T-helper 2 cell treated with Interferon-gamma antibody and Interleukin-4, amounts not matched to agents 5 μg/mL and 100 μg/mL, for 36 hours (primary cell): ENCODE results near the gene NT5DC2.

Source experiments
- DNase-seq: peaks from one replicate; pipeline ENCODE4 v3.0.0; 2021; ENCODE audit warnings: low spot score
- H3K27ac Mint-ChIP-seq: one replicate; pipeline ENCODE4 v1.8.0; 2021; ENCODE audit warnings: mild to moderate bottlenecking, mixed read lengths
- H3K27me3 Mint-ChIP-seq: one replicate; pipeline ENCODE4 v1.8.0; 2021; ENCODE audit warnings: low read depth, mixed read lengths
- H3K36me3 Mint-ChIP-seq: one replicate; pipeline ENCODE4 v1.8.0; 2021; ENCODE audit warnings: low read depth, mixed read lengths
- H3K4me1 Mint-ChIP-seq: one replicate; pipeline ENCODE4 v1.8.0; 2021; ENCODE audit warnings: low read depth, mixed read lengths
- H3K4me3 Mint-ChIP-seq: one replicate; pipeline ENCODE4 v1.8.0; 2022; ENCODE audit warnings: mild to moderate bottlenecking, moderate library complexity, mixed read lengths
- H3K9me3 Mint-ChIP-seq: one replicate; pipeline ENCODE4 v1.8.0; 2021; ENCODE audit warnings: mixed read lengths

Gene NT5DC2

GRCh38 chr3:52501046-52501445 lies 32.6 kb downstream of the NT5DC2 start:
- Mint-ChIP-seq H3K4me1 (no peaks in the 10 kb centered on the region), H3K36me3 (no peaks in the 10 kb centered on the region), H3K27ac (no peak overlapping the region), H3K4me3 (no peak overlapping the region), H3K27me3 (no peaks in the 10 kb centered on the region), H3K9me3 (no peaks in the 10 kb centered on the region)
- no peak for DNase-seq

- H3K36me3 Mint-ChIP-seq: no peaks in the 10 kb centered on the region
- H3K27ac Mint-ChIP-seq: no peak overlapping the region
- no peak overlapping the region for H3K4me3 Mint-ChIP-seq
- no peaks in the 10 kb centered on the region for H3K9me3 Mint-ChIP-seq
- DNase-seq: no peak
- H3K4me1 Mint-ChIP-seq: no peaks in the 10 kb centered on the region
- H3K27me3 Mint-ChIP-seq: no peaks in the 10 kb centered on the region
These were observed 35.3 kb downstream of the NT5DC2 start for GRCh38 chr3:52498137-52499054.

- Mint-ChIP-seq H3K4me3 (no peak overlapping the region), H3K36me3 (peaks cover 6% of the 10 kb centered on the region), H3K27ac (no peak overlapping the region), H3K4me1 (no peaks in the 10 kb centered on the region), H3K27me3 (no peaks in the 10 kb centered on the region), H3K9me3 (no peaks in the 10 kb centered on the region)
- DNase-seq: no peak
These were observed 37.7 kb downstream of the NT5DC2 start for GRCh38 chr3:52495777-52496602.

- no peak within 1 kb of the TSS for H3K27ac Mint-ChIP-seq
- no peaks in the 10 kb centered on the region for H3K4me1 Mint-ChIP-seq
- H3K9me3 Mint-ChIP-seq: no peaks in the 10 kb centered on the region
- H3K27me3 Mint-ChIP-seq: no peaks in the 10 kb centered on the region
- peaks cover 10% of the 10 kb centered on the region for H3K36me3 Mint-ChIP-seq
- H3K4me3 Mint-ChIP-seq: no peak within 1 kb of the TSS
- DNase-seq: no peak
These were observed 38.7 kb downstream of the NT5DC2 start, which contains the start of gene STAB1 for GRCh38 chr3:52494886-52495495. TSS of gene STAB1 (plus strand) at chr3:52495338. CDS start at chr3:52495414, 76 bp downstream.

GRCh38 chr3:52494445-52494844 lies 39.2 kb downstream of the NT5DC2 start:
- no peak overlapping the region for H3K27ac Mint-ChIP-seq
- H3K9me3 Mint-ChIP-seq: no peaks in the 10 kb centered on the region
- DNase-seq: no peak
- no peaks in the 10 kb centered on the region for H3K4me1 Mint-ChIP-seq
- no peaks in the 10 kb centered on the region for H3K27me3 Mint-ChIP-seq
- no peak overlapping the region for H3K4me3 Mint-ChIP-seq
- peaks cover 13% of the 10 kb centered on the region for H3K36me3 Mint-ChIP-seq

- Mint-ChIP-seq H3K9me3 (no peaks in the 10 kb centered on the region), H3K27me3 (no peaks in the 10 kb centered on the region), H3K4me3 (no peak overlapping the region), H3K27ac (no peak overlapping the region), H3K36me3 (peaks cover 13% of the 10 kb centered on the region), H3K4me1 (no peaks in the 10 kb centered on the region)
- DNase-seq: no peak
These were observed 40.2 kb downstream of the NT5DC2 start for GRCh38 chr3:52493232-52494017.

GRCh38 chr3:52492059-52492458 lies 41.6 kb downstream of the NT5DC2 start:
- DNase-seq: no peak
- no peaks in the 10 kb centered on the region for H3K4me1 Mint-ChIP-seq
- no peak overlapping the region for H3K4me3 Mint-ChIP-seq
- no peaks in the 10 kb centered on the region for H3K9me3 Mint-ChIP-seq
- H3K27me3 Mint-ChIP-seq: no peaks in the 10 kb centered on the region
- H3K27ac Mint-ChIP-seq: no peak overlapping the region
- peaks cover 15% of the 10 kb centered on the region for H3K36me3 Mint-ChIP-seq

GRCh38 chr3:52490939-52491526 lies 42.6 kb downstream of the NT5DC2 start:
- Mint-ChIP-seq H3K4me1 (no peaks in the 10 kb centered on the region), H3K27ac (no peak overlapping the region), H3K36me3 (peaks cover 15% of the 10 kb centered on the region), H3K9me3 (no peaks in the 10 kb centered on the region), H3K27me3 (no peaks in the 10 kb centered on the region), H3K4me3 (no peak overlapping the region)
- DNase-seq: no peak

GRCh38 chr3:52490035-52490938 lies 43.4 kb downstream of the NT5DC2 start:
- Mint-ChIP-seq H3K4me1 (no peaks in the 10 kb centered on the region), H3K27ac (no peak overlapping the region), H3K36me3 (peaks cover 15% of the 10 kb centered on the region), H3K27me3 (no peaks in the 10 kb centered on the region), H3K9me3 (no peaks in the 10 kb centered on the region), H3K4me3 (no peak overlapping the region)
- no peak for DNase-seq

GRCh38 chr3:52489453-52489852 lies 44.2 kb downstream of the NT5DC2 start:
- Mint-ChIP-seq H3K27me3 (no peaks in the 10 kb centered on the region), H3K36me3 (peaks cover 15% of the 10 kb centered on the region), H3K9me3 (no peaks in the 10 kb centered on the region), H3K4me3 (no peak overlapping the region), H3K4me1 (no peaks in the 10 kb centered on the region), H3K27ac (no peak overlapping the region)
- no peak for DNase-seq

GRCh38 chr3:52488746-52489145 lies 44.9 kb downstream of the NT5DC2 start:
- Mint-ChIP-seq H3K4me3 (no peak overlapping the region), H3K36me3 (peaks cover 15% of the 10 kb centered on the region), H3K27me3 (no peaks in the 10 kb centered on the region), H3K4me1 (no peaks in the 10 kb centered on the region), H3K27ac (no peak overlapping the region), H3K9me3 (no peaks in the 10 kb centered on the region)
- DNase-seq: no peak
